ENCODE results near the gene BACH2.

GRCh38 chr6:90296341-90297114 lies at the start of gene BACH2:
- TF ChIP-seq JUN (IDR thresholded peaks at IDR 0.05; ENCODE audit: low read depth, low read length) (no peak), YY1 (IDR thresholded peaks at IDR 0.05; ENCODE audit: low read depth, low read length) (0 out of 2 replicates have a peak, but pooled peaks have one; percentile 20)
